SK-N-SH (cell line): Measurements from ENCODE around the gene PSD2. TPM values are rescaled to one million over a fixed set of nuclear protein-coding genes. Genes with fewer than 3 reads are reported as not detected.

Experiments
- CTCF ChIA-PET: fragments of 300-600, 350-600 bp; formaldehyde crosslinking; extraction: SDS; loops from one replicate; lab custom pipeline; 2021; lab: Yijun Ruan, JAX
- POLR2A ChIA-PET: fragments of 350-600 bp; sonication (Branson Sonifier 250); formaldehyde crosslinking; extraction: SDS; loops from one replicate; lab custom pipeline; 2020; ENCODE audit warnings: antibody characterized with exemption, inconsistent platforms; lab: Yijun Ruan, JAX
- DNase-seq: peaks from one replicate; pipeline ENCODE4 v3.0.0; 2012
- H2AFZ ChIP-seq: fragments of 200-600 bp; sonication (generic); 2 replicates; pipeline ENCODE4 v1.8.1; 2016; ENCODE audit warnings: antibody characterized with exemption, mild to moderate bottlenecking, low read depth
- H3F3A ChIP-seq: fragments of 200-600 bp; sonication (generic); replicated peaks from 2 replicates; pipeline ENCODE3; 2016; ENCODE audit warnings: antibody characterized with exemption, mild to moderate bottlenecking; ENCODE audit not compliant: insufficient read depth
- H3K27ac ChIP-seq, 2 experiments: fragments of 200-500 bp in 1 of 2; fragments of 200-600 bp in 1 of 2; sonication (Bioruptor generic) in 1 of 2; sonication (generic), shearing (Covaris generic) in 1 of 2; 2 replicates each; pipeline versions ENCODE4 v1.5.1 to v1.6.1; 2014 to 2016; ENCODE audit warnings: low read depth in 2 of 2, inconsistent platforms in 1 of 2, low read length in 1 of 2, mild to moderate bottlenecking in 1 of 2, mixed read lengths in 1 of 2
- H3K27me3 ChIP-seq: fragments of 200-600 bp; sonication (generic), shearing (Covaris generic); 2 replicates; pipeline ENCODE4 v1.6.1; 2016; ENCODE audit warnings: mixed run types; ENCODE audit not compliant: insufficient read depth
- H3K36me3 ChIP-seq, 2 experiments: fragments of 200-500 bp in 1 of 2; fragments of 200-600 bp in 1 of 2; sonication (Bioruptor generic) in 1 of 2; sonication (generic) in 1 of 2; replicated peaks in 1 of 2; 2 replicates each; pipeline versions ENCODE3 to v1.5.1; 2014 to 2016; ENCODE audit warnings: low read length in 1 of 2, mild to moderate bottlenecking in 1 of 2; ENCODE audit not compliant: insufficient read depth in 2 of 2, control insufficient read depth in 1 of 2
- H3K4me1 ChIP-seq, 2 experiments: fragments of 200-500 bp in 1 of 2; fragments of 200-600 bp in 1 of 2; sonication (Bioruptor generic) in 1 of 2; sonication (generic), shearing (Covaris generic) in 1 of 2; 2 replicates each; pipeline versions ENCODE4 v1.5.1 to v1.6.1; 2014 to 2016; ENCODE audit warnings: low read depth in 1 of 2, low read length in 1 of 2, mixed run types in 1 of 2; ENCODE audit not compliant: insufficient read depth in 2 of 2, control insufficient read depth in 1 of 2
- H3K4me2 ChIP-seq: fragments of 200-600 bp; sonication (generic), shearing (Covaris generic); 2 replicates; pipeline ENCODE4 v1.6.1; 2017; ENCODE audit warnings: mixed run types
- H3K4me3 ChIP-seq, 2 experiments: fragments of 200-500 bp in 1 of 2; fragments of 200-600 bp in 1 of 2; sonication (Bioruptor generic) in 1 of 2; sonication (generic), shearing (Covaris generic) in 1 of 2; 2 replicates each; pipeline versions ENCODE4 v1.5.1 to v1.8.1; 2014 to 2016; ENCODE audit warnings: low read depth in 2 of 2, inconsistent platforms in 1 of 2, low read length in 1 of 2, mild to moderate bottlenecking in 1 of 2, mixed read lengths in 1 of 2, moderate library complexity in 1 of 2
- H3K79me2 ChIP-seq: fragments of 200-600 bp; sonication (generic); 2 replicates; pipeline ENCODE4 v1.8.1; 2017; ENCODE audit warnings: mild to moderate bottlenecking; ENCODE audit not compliant: insufficient read depth
- H3K9ac ChIP-seq: fragments of 200-600 bp; sonication (generic); 2 replicates; pipeline ENCODE4 v1.6.1; 2017; ENCODE audit warnings: mixed run types
- H3K9me2 ChIP-seq: fragments of 200-600 bp; sonication (generic); 2 replicates; pipeline ENCODE4 v1.6.1; 2017; ENCODE audit warnings: mixed run types
- H3K9me3 ChIP-seq: fragments of 200-600 bp; sonication (generic); 2 replicates; pipeline ENCODE4 v1.6.1; 2017; ENCODE audit warnings: mixed run types, mild to moderate bottlenecking, moderate library complexity
- H4K20me1 ChIP-seq: fragments of 200-600 bp; sonication (generic); 2 replicates; pipeline ENCODE4 v1.6.1; 2017; ENCODE audit warnings: mild to moderate bottlenecking, mixed run types; ENCODE audit not compliant: insufficient read depth
- CHD2 ChIP-seq: fragments of 150-350 bp; IDR thresholded peaks from 2 replicates; pipeline ENCODE4 v1.6.1; 2018; ENCODE audit warnings: low read length; ENCODE audit not compliant: partially characterized antibody
- EZH2phosphoT487 ChIP-seq: fragments of 200-600 bp; sonication (generic); IDR thresholded peaks from 2 replicates; pipeline ENCODE4 v1.6.1; 2017; ENCODE audit warnings: low read depth, mixed run types, mild to moderate bottlenecking, antibody characterized with exemption, moderate library complexity, borderline replicate concordance
- IRF3 ChIP-seq: fragments of 150-350 bp; IDR thresholded peaks from 2 replicates; pipeline ENCODE4 v1.6.1; 2016; ENCODE audit warnings: mild to moderate bottlenecking, low read depth, low read length
- RFX5 ChIP-seq: IDR thresholded peaks from 2 replicates; pipeline ENCODE4 v1.6.1; 2012; ENCODE audit warnings: mild to moderate bottlenecking, improper control_type of control experiment, low read length
- RXRA ChIP-seq: IDR thresholded peaks from 2 replicates; pipeline ENCODE4 v1.4.0; 2012; ENCODE audit warnings: low read depth, mild to moderate bottlenecking, borderline replicate concordance
- TAF1 ChIP-seq: IDR thresholded peaks from 2 replicates; pipeline ENCODE4 v1.6.1; 2012; ENCODE audit warnings: low read depth, mild to moderate bottlenecking, low read length, moderate library complexity, borderline replicate concordance
- WGBS: methylation state at CpG from one replicate; pipeline ENCODE4 v1.1.6; 2017; ENCODE audit warnings: low lambda C conversion rate; 5-methylcytosine and 5-hydroxymethylcytosine counted together
- polyA plus RNA-seq, 3 experiments: library from polyadenylated mRNA; depleted of rRNA; stranded (reverse); fragments of >200 nt; gene quantifications; 2 replicates each; pipeline ENCODE4 v1.2.3, GENCODE V29; 2012
- TF ChIP-seq, protein P1 (sequence below): IDR thresholded peaks from 2 replicates; pipeline ENCODE4; 2012
- TF ChIP-seq, protein P2 (sequence below): fragments of 150-350 bp; IDR thresholded peaks from 2 replicates; pipeline ENCODE4 v1.6.1; 2017; ENCODE audit warnings: antibody characterized with exemption, low read length, low read depth, borderline replicate concordance

PSD2 gene
- polyA plus RNA-seq, 1 of the 3 experiments (the other 2 are of a cell fraction), result 0.15 TPM

- no peak overlapping the region for H3K4me3 ChIP-seq
- H3K9me3 ChIP-seq, result no peaks in the 10 kb centered on the region
- 94% methylated on average over 14 of the region's 18 CpGs for WGBS
- no peaks in the 10 kb centered on the region for H3K36me3 ChIP-seq
- H3K79me2 ChIP-seq, result no peaks in the 10 kb centered on the region
- no peak overlapping the region for H3K9ac ChIP-seq
- ChIA-PET CTCF (interaction anchor here (0.7 to 7.1 kb wide), 6 partner anchors 35 to 122 kb away, joined by 3 to 92 read pairs (median 4); no protein-coding TSS in a partner anchor), POLR2A (no interaction called here)
- H3F3A ChIP-seq, result peaks cover 4% of the 10 kb centered on the region
- H3K4me1 ChIP-seq, result peaks cover 0 to 2% of the 10 kb centered on the region in 2 experiments; a peak in 1 of 4 replicates
- H3K27me3 ChIP-seq, result no peaks in the 10 kb centered on the region
- no peak overlapping the region for H2AFZ ChIP-seq
- no peaks in the 10 kb centered on the region for H3K9me2 ChIP-seq
- H3K27ac ChIP-seq, result no peak overlapping the region
- TF ChIP-seq RXRA, result no peak
- TF ChIP-seq TAF1, result no peak
- TF ChIP-seq IRF3, result no peak
- TF ChIP-seq EZH2phosphoT487, result no peak
- TF ChIP-seq, protein P1, sequence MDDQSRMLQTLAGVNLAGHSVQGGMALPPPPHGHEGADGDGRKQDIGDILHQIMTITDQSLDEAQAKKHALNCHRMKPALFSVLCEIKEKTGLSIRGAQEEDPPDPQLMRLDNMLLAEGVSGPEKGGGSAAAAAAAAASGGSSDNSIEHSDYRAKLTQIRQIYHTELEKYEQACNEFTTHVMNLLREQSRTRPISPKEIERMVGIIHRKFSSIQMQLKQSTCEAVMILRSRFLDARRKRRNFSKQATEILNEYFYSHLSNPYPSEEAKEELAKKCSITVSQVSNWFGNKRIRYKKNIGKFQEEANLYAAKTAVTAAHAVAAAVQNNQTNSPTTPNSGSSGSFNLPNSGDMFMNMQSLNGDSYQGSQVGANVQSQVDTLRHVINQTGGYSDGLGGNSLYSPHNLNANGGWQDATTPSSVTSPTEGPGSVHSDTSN, result no peak
- no peaks in the 10 kb centered on the region for H4K20me1 ChIP-seq
- H3K4me2 ChIP-seq, result no peak overlapping the region
- no peak for DNase-seq
Observed at GRCh38 chr5:139845846-139846681, 50.5 kb downstream of the PSD2 start.

DNA sequence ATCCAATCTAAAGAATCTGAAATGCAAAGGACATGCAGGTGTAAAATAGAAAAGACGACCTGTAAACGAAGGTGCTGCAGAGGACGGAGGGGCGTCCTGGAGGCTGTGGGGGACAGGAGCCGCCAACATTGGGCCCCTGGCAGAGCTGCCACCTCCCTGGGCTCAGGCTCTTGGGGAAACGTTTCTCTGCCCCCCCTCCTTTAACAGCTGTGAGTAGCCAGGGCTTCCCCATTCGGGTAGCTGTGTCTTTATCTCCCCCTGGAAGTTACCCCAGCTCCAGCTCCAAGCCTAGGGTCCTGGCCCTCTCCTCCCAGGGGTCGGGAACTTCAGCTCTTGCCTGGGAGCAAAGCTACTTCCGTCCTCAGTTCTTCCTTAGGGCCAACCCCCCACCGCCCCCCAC is 51.5 kb downstream of the PSD2 start:
- ChIA-PET POLR2A (interaction anchor here (0.7 to 0.9 kb wide), 2 partner anchors 46 to 121 kb away, joined by 3 read pairs; no protein-coding TSS in a partner anchor), CTCF (interaction anchor here (0.7 to 7.1 kb wide), 8 partner anchors 54 to 214 kb away, joined by 3 to 92 read pairs (median 4); no protein-coding TSS in a partner anchor)
- no peak overlapping the region for H2AFZ ChIP-seq
- no peak overlapping the region for H3K27ac ChIP-seq
- TF ChIP-seq TAF1 (no peak), EZH2phosphoT487 (no peak), RFX5 (no peak), CHD2 (no peak)
- TF ChIP-seq, protein P2, sequence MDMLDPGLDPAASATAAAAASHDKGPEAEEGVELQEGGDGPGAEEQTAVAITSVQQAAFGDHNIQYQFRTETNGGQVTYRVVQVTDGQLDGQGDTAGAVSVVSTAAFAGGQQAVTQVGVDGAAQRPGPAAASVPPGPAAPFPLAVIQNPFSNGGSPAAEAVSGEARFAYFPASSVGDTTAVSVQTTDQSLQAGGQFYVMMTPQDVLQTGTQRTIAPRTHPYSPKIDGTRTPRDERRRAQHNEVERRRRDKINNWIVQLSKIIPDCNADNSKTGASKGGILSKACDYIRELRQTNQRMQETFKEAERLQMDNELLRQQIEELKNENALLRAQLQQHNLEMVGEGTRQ, result no peak
- no peak for DNase-seq
- no peak overlapping the region for H3K4me2 ChIP-seq
- no peaks in the 10 kb centered on the region for H4K20me1 ChIP-seq
- H3K9ac ChIP-seq, result no peak overlapping the region
- H3K4me1 ChIP-seq, result peaks cover 0 to 2% of the 10 kb centered on the region in 2 experiments; a peak in 1 of 4 replicates
- 85% methylated on average over 10 of the region's 10 CpGs for WGBS
- no peak overlapping the region for H3K4me3 ChIP-seq
- H3K9me2 ChIP-seq, result no peaks in the 10 kb centered on the region
- H3K79me2 ChIP-seq, result no peaks in the 10 kb centered on the region
- no peaks in the 10 kb centered on the region for H3K36me3 ChIP-seq
- H3K9me3 ChIP-seq, result no peaks in the 10 kb centered on the region
- H3K27me3 ChIP-seq, result no peaks in the 10 kb centered on the region
- peaks cover 4% of the 10 kb centered on the region for H3F3A ChIP-seq
